ENCODE results near the gene SUPT6H. TPM values are rescaled to one million over a fixed set of nuclear protein-coding genes. Genes with fewer than 3 reads are reported as not detected.
A peak's percentile ranks its signal among the peaks of the same experiment; 100 is the strongest.

SUPT6H gene
- total and polyA plus RNA-seq, 9 of the 15 experiments (the other 6 are each of a cell fraction or from before 2014, with no cell fraction given) = 1.7 to 77.7 (median 49.2) TPM

DNA sequence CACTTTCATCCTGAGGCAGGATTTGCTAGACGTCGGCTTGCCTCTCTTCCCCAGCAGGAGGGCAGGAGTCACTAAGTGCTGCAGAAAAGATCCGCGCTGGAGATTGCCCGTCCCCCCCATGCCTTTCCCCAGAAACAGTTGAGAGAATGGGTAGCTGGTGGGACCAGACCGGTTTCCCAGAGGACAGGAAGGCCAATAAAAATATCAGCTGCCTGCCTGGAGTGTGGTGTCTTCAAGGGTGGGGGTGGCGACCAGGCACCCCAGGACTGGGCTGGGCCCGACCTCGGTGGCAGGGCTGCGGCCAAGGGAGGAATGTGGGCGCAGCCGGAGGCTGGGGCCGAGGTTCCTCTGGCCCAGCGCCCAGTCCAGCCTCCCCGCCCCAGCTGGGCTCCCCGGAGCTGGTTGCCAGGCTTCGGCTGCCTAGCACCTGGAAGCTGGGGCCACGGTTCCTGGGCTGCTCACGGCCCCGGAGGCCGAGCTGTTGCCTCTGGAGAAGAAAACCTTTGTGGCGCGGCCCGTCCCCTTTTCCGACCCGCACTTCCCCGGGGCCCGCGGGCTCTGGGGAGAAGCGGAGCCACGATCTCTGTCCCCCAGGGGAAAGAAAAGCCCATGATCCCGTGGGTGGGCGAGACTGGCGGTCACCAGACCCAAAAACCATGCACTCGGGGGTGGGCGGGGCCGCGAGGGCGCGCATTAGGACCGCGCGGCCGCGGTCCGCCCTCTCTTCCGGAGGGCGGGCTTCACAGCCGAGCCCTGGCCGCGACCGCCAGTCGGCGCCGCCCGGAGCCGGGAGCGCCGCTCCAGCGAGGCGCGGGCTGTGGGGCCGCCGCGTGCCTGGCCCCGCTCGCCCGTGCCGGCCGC, 81.5 kb downstream of the SUPT6H start, which contains the start of gene TRAF4 (continued):
- TF ChIP-seq, protein P1, sequence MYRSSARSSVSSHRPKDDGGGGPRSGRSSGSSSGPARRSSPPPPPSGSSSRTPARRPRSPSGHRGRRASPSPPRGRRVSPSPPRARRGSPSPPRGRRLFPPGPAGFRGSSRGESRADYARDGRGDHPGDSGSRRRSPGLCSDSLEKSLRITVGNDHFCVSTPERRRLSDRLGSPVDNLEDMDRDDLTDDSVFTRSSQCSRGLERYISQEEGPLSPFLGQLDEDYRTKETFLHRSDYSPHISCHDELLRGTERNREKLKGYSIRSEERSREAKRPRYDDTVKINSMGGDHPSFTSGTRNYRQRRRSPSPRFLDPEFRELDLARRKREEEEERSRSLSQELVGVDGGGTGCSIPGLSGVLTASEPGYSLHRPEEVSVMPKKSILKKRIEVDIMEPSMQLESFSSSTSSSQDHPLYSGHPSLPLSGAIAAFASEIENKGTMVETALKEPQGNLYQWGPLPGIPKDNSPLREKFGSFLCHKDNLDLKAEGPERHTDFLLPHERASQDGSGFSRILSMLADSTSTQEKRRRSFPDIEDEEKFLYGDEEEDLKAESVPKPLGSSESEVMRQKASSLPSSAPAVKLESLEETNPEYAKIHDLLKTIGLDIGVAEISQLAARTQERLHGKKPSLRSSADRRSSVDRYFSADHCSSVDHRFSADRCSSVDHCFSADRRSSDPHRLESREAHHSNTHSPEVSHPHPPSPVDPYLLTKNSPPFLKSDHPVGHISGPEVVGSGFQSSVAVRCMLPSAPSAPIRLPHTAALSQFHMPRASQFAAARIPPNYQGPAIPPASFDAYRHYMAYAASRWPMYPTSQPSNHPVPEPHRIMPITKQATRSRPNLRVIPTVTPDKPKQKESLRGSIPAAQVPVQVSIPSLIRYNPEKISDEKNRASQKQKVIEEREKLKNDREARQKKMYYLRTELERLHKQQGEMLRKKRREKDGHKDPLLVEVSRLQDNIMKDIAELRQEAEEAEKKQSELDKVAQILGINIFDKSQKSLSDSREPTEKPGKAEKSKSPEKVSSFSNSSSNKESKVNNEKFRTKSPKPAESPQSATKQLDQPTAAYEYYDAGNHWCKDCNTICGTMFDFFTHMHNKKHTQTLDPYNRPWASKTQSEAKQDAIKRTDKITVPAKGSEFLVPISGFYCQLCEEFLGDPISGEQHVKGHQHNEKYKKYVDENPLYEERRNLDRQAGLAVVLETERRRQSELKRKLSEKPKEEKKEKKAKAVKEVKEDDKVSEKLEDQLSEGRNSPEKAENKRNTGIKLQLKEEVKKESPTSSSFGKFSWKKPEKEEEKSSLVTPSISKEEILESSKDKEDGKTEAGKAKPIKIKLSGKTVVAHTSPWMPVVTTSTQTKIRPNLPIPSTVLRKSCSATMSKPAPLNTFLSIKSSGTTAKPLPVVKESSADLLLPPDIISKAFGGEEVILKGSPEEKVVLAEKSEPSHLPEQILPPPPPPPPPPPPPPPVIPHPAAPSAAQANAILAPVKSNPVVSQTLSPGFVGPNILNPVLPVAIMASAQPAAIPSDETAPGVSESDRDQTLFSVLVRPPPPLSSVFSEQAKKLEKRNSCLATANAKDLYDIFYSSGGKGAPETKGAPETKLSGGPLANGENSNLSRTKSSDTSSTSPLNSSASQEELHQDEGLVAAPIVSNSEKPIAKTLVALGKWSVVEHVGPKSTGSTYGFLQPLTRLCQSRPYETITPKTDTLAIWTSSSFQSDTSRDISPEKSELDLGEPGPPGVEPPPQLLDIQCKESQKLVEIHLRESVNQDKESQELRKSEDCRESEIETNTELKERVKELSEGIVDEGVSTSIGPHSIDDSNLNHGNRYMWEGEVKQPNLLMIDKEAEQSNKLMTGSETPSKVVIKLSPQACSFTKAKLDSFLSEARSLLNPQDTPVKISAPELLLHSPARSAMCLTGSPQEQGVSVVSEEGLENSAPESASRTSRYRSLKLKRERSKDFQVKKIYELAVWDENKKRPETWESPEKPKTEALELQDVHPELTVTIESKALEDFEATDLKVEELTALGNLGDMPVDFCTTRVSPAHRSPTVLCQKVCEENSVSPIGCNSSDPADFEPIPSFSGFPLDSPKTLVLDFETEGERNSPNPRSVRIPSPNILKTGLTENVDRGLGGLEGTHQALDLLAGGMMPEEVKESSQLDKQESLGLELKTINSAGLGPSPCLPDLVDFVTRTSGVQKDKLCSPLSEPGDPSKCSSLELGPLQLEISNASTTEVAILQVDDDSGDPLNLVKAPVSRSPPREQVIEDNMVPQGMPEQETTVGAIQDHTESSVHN (IDR thresholded peaks at IDR 0.05; ENCODE audit: borderline replicate concordance in 1 of 2, low read depth in 1 of 2) = no peak
- TF ChIP-seq, protein P2, sequence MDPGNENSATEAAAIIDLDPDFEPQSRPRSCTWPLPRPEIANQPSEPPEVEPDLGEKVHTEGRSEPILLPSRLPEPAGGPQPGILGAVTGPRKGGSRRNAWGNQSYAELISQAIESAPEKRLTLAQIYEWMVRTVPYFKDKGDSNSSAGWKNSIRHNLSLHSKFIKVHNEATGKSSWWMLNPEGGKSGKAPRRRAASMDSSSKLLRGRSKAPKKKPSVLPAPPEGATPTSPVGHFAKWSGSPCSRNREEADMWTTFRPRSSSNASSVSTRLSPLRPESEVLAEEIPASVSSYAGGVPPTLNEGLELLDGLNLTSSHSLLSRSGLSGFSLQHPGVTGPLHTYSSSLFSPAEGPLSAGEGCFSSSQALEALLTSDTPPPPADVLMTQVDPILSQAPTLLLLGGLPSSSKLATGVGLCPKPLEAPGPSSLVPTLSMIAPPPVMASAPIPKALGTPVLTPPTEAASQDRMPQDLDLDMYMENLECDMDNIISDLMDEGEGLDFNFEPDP (CRISPR knock-in tag; IDR thresholded peaks at IDR 0.05) = no peak
- TF ChIP-seq SETDB1 (IDR thresholded peaks at IDR 0.05; ENCODE audit: low read length) (no peak), EZH2 (IDR thresholded peaks at IDR 0.05; ENCODE audit: borderline replicate concordance, low read depth, low read length) (no peak), YY1 (IDR thresholded peaks at IDR 0.05; ENCODE audit: borderline replicate concordance in 1 of 3, control insufficient read depth in 1 of 3, extremely low read depth in 1 of 3, insufficient read depth in 3 of 3, insufficient read length in 1 of 3, insufficient replicate concordance in 2 of 3, low read depth in 1 of 3, low read length in 2 of 3) (peak in 2 of 3 experiments; percentile 3 to 87), HNRNPL (IDR thresholded peaks at IDR 0.05; ENCODE audit: low read depth, low read length) (peak; percentile 81), KAT7 (CRISPR knock-in tag; IDR thresholded peaks at IDR 0.05; ENCODE audit: borderline replicate concordance) (no peak), ERF (CRISPR knock-in tag; IDR thresholded peaks at IDR 0.05) (peak; percentile 64), ASH1L (IDR thresholded peaks at IDR 0.05; ENCODE audit: borderline replicate concordance, low read depth, partially characterized antibody) (no peak), NR4A1 (CRISPR knock-in tag; IDR thresholded peaks at IDR 0.05) (peak; percentile 71; the same call in 1 of the 2 replicates), NR4A1 (tag; IDR thresholded peaks at IDR 0.05) (no peak; the same call in 1 of the 2 replicates)
- TF ChIP-seq, protein P3, sequence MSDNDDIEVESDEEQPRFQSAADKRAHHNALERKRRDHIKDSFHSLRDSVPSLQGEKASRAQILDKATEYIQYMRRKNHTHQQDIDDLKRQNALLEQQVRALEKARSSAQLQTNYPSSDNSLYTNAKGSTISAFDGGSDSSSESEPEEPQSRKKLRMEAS (CRISPR knock-in tag; IDR thresholded peaks at IDR 0.05) = no peak
- TF ChIP-seq, protein P4, sequence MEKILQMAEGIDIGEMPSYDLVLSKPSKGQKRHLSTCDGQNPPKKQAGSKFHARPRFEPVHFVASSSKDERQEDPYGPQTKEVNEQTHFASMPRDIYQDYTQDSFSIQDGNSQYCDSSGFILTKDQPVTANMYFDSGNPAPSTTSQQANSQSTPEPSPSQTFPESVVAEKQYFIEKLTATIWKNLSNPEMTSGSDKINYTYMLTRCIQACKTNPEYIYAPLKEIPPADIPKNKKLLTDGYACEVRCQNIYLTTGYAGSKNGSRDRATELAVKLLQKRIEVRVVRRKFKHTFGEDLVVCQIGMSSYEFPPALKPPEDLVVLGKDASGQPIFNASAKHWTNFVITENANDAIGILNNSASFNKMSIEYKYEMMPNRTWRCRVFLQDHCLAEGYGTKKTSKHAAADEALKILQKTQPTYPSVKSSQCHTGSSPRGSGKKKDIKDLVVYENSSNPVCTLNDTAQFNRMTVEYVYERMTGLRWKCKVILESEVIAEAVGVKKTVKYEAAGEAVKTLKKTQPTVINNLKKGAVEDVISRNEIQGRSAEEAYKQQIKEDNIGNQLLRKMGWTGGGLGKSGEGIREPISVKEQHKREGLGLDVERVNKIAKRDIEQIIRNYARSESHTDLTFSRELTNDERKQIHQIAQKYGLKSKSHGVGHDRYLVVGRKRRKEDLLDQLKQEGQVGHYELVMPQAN (IDR thresholded peaks at IDR 0.05; ENCODE audit: borderline replicate concordance) = peak; percentile 87

Measured in K562 (cell line).